GM12875 (cell line): ENCODE measurements around the gene SMCP.

ENCODE experiments used
- H3K4me3 ChIP-seq: one replicate; pipeline ENCODE4 v1.5.1; 2011; ENCODE audit warnings: low read depth, low read length, control low read depth
- TF ChIP-seq, protein P1 (sequence below): IDR thresholded peaks from 2 replicates; pipeline ENCODE4 v1.5.1; 2011; ENCODE audit warnings: low read depth, mild to moderate bottlenecking, control low read depth, inconsistent platforms, low read length, moderate library complexity, borderline replicate concordance; ENCODE audit not compliant: insufficient read depth

The SMCP gene

GRCh38 chr1:152904688-152905440, 26.7 kb downstream of the SMCP start:
- H3K4me3 ChIP-seq, result no peak overlapping the region

GRCh38 chr1:152906023-152906565, 28.0 kb downstream of the SMCP start:
- no peak overlapping the region for H3K4me3 ChIP-seq
- TF ChIP-seq, protein P1, sequence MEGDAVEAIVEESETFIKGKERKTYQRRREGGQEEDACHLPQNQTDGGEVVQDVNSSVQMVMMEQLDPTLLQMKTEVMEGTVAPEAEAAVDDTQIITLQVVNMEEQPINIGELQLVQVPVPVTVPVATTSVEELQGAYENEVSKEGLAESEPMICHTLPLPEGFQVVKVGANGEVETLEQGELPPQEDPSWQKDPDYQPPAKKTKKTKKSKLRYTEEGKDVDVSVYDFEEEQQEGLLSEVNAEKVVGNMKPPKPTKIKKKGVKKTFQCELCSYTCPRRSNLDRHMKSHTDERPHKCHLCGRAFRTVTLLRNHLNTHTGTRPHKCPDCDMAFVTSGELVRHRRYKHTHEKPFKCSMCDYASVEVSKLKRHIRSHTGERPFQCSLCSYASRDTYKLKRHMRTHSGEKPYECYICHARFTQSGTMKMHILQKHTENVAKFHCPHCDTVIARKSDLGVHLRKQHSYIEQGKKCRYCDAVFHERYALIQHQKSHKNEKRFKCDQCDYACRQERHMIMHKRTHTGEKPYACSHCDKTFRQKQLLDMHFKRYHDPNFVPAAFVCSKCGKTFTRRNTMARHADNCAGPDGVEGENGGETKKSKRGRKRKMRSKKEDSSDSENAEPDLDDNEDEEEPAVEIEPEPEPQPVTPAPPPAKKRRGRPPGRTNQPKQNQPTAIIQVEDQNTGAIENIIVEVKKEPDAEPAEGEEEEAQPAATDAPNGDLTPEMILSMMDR, result no peak

More at GRCh38 chr1:152904688-152905440, 26.7 kb downstream of the SMCP start:
- TF ChIP-seq, protein P1, result no peak

GRCh38 chr1:152907686-152908601, 29.8 kb downstream of the SMCP start, which contains the start of gene IVL:
Gene IVL, plus strand, starts transcription at chr1:152908546. Its CDS starts 1,252 bp downstream, at chr1:152909798.
- TF ChIP-seq, protein P1, result no peak
- H3K4me3 ChIP-seq, result no peak within 1 kb of the TSS

DNA sequence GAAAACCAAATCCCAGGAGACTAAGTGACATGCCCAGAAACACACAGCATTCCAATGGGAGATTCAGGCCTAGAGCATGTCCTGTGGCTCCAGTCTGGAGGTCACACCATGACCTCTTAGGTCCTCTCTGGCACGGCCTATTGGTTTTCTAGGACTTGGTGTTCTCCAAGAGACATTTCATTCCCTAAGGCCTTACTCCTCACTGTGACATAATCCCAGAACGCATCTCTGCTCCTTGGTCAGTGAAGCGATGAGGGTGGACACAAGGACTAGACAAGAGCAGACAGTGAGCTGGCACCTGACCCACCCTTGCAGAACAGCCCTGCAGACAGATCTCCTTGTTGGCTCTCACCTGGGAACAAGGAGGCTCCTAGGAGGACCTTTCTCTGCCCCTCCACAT, 31.1 kb downstream of the SMCP start:
- no peak overlapping the region for H3K4me3 ChIP-seq
- TF ChIP-seq, protein P1, result no peak

DNA sequence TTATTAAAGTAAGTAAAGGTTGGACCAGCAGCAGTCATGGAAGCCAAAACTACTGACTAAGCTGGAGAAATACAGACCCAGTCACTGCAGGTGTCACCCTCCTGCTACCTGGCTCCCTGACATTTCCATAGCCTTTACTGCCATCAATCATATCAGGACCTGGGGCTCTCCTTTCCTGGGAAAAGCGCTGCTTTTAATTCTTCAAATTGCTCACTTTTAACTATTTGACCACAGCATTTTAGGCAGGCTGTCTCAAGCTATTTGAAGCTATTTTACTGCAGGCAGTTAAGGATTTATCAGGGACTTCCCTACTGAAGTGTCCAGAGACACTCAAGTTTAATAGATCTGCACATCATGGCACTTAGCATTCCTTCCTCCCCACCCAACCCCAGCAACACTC, 34.3 kb downstream of the SMCP start:
- no peak overlapping the region for H3K4me3 ChIP-seq
- TF ChIP-seq, protein P1, result no peak

- TF ChIP-seq, protein P1, result no peak
Measured at GRCh38 chr1:152912900-152913299, 34.8 kb downstream of the SMCP start.

More at GRCh38 chr1:152912900-152913299, 34.8 kb downstream of the SMCP start:
- no peak overlapping the region for H3K4me3 ChIP-seq
